ENCODE data around the gene MEGF10. TPM values are rescaled to one million over a fixed set of nuclear protein-coding genes. Genes with fewer than 3 reads are reported as not detected.
A peak's percentile ranks its signal among the peaks of the same experiment; 100 is the strongest.

MEGF10 gene
- total RNA-seq, 1 donor from 2014 or later = 96.1 TPM

DNA sequence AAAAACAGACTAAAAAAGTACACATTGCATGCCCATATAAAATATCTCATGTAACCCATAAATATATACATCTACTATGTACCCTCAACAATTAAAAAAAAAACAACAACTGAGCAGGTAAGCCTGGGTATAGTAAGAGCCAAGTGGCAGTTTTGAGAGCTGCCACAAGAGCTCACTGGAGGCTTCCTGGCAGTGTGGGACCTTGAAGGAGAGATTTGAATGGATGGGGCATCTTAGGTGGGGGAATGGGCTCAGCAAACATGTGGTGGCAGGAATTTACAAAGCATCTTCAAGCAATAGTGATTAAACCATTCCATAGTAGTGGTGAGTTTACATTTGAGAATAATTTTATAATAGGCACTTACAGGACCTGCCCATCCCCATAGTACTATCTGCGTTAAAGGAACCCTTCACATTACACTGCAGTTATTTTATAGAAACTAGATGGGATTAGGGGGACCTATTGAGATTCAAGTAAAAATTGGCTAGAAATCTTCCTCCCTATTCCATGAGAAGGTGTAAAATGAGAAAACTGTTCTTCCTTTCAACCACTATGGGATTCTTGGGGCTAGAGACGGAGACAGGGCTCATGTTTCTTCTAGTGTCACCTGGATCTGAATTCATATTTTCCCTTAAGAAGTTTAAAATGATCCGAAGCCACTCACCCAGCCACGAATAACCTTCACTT, 6.9 kb downstream of the MEGF10 start:
- peaks cover under 1% of the 10 kb centered on the region for H3K9me3 Mint-ChIP-seq
- H3K27ac Mint-ChIP-seq (ENCODE audit: unreplicated experiment) = peak overlapping the region; percentile 97
- H3K4me3 Mint-ChIP-seq = peak overlapping the region; percentile 68
- peaks cover 1% of the 10 kb centered on the region for H3K36me3 Mint-ChIP-seq (ENCODE audit: low read depth)
- no peak for DNase-seq (ENCODE audit: low read depth, low spot score)
- H3K27me3 Mint-ChIP-seq (ENCODE audit: low read depth) = peaks cover 3% of the 10 kb centered on the region
- TF ChIP-seq, protein P1, sequence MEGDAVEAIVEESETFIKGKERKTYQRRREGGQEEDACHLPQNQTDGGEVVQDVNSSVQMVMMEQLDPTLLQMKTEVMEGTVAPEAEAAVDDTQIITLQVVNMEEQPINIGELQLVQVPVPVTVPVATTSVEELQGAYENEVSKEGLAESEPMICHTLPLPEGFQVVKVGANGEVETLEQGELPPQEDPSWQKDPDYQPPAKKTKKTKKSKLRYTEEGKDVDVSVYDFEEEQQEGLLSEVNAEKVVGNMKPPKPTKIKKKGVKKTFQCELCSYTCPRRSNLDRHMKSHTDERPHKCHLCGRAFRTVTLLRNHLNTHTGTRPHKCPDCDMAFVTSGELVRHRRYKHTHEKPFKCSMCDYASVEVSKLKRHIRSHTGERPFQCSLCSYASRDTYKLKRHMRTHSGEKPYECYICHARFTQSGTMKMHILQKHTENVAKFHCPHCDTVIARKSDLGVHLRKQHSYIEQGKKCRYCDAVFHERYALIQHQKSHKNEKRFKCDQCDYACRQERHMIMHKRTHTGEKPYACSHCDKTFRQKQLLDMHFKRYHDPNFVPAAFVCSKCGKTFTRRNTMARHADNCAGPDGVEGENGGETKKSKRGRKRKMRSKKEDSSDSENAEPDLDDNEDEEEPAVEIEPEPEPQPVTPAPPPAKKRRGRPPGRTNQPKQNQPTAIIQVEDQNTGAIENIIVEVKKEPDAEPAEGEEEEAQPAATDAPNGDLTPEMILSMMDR (conservative IDR thresholded peaks at IDR 0.05) = no peak
- peaks cover 77% of the 10 kb centered on the region for H3K4me1 Mint-ChIP-seq

DNA sequence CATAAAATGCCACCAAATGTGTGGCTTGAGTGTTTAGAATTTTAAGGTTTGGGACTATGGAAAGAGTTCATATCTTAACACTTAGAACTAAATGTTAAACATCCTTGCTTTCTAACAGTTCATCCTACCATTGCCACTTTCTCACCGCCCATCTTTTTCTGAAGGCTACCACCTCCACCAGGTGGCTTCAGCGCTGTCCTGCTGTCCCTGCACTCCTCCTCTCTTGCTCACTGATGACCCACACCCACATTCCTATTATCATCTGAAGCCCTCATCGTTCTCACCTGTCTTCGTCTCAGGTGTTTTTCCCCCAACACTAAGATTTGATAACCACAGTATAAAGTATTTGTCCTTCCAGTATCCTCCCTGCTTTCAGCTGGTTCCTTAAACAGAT, 7.4 kb downstream of the MEGF10 start:
- Mint-ChIP-seq H3K4me3 (peak overlapping the region; percentile 68), H3K9me3 (peaks cover 3% of the 10 kb centered on the region), H3K27me3 (ENCODE audit: low read depth) (peaks cover 3% of the 10 kb centered on the region), H3K4me1 (peaks cover 79% of the 10 kb centered on the region), H3K27ac (ENCODE audit: unreplicated experiment) (peak overlapping the region; percentile 97), H3K36me3 (ENCODE audit: low read depth) (peaks cover 5% of the 10 kb centered on the region)
- TF ChIP-seq, protein P1 (conservative IDR thresholded peaks at IDR 0.05) = no peak
- DNase-seq (ENCODE audit: low read depth, low spot score) = no peak

DNA sequence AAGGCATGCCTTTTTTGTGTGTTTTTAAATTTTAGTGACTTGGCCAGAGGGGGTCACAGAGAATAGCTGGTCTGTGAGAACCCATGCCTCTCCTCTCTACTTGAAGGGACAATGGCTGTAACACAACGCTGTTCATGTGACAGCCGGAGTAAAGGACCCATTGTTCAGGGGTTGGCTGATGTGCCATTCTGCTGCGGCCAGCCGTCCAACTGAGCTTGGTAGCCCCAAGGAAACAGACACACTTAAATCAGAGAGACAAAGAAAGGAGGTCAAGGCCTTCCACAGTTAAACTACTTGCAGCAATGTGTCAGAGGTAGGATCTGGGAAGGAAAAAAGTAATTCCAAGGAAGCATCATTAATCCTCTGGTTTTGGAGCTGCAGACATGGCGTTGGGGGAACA, 8.1 kb downstream of the MEGF10 start:
- DNase-seq (ENCODE audit: low read depth, low spot score) = peak; percentile 48
- Mint-ChIP-seq H3K4me1 (peaks cover 73% of the 10 kb centered on the region), H3K4me3 (peak overlapping the region; percentile 68), H3K36me3 (ENCODE audit: low read depth) (peaks cover 5% of the 10 kb centered on the region), H3K27me3 (ENCODE audit: low read depth) (no peaks in the 10 kb centered on the region), H3K27ac (ENCODE audit: unreplicated experiment) (peak overlapping the region; percentile 97), H3K9me3 (peaks cover 3% of the 10 kb centered on the region)
- TF ChIP-seq, protein P1 (conservative IDR thresholded peaks at IDR 0.05) = no peak

DNA sequence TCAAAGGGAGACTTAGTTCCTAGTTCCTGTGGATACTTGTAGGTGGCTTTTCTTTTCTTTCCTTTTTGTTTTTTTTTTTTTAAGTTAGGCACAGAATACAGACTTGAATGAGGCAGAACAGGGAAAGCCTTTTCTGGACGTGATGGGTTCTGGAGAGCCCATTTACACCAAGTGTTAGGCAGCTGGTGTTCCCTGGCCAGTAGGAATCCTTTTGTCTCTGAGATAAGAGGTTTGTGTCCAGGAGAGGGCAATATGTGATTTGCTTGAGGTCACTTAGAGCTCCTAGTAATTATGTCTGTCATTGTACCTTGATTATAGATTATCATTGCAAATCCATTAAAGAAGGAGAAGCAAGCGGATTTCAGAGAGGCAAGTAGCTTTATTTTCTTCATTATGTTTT, 9.1 kb downstream of the MEGF10 start:
- Mint-ChIP-seq H3K27me3 (ENCODE audit: low read depth) (no peaks in the 10 kb centered on the region), H3K27ac (ENCODE audit: unreplicated experiment) (peak overlapping the region; percentile 88), H3K9me3 (peaks cover 3% of the 10 kb centered on the region), H3K36me3 (ENCODE audit: low read depth) (peaks cover 5% of the 10 kb centered on the region), H3K4me3 (peak overlapping the region; percentile 68), H3K4me1 (peaks cover 68% of the 10 kb centered on the region)
- no peak for DNase-seq (ENCODE audit: low read depth, low spot score)
- TF ChIP-seq, protein P1 (conservative IDR thresholded peaks at IDR 0.05) = no peak

DNA sequence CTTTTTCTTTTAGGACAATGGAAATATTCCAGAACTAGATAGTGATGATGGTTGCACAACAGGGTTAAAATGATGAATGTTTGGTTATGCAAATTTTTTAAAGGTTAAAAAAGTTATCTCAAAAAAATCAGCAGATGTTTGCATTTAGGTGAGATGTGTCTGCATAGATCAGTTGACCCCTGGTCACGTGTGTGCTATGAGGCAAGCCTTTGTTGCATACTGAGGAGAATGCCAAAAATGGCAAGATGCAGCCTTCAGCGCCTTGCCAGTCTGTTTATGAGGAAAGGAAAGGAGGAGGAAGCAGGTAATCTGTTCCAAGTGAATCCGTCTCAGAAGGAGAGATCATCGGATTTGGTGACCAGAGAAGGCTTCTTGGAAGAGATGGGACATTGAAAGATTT, 11.9 kb downstream of the MEGF10 start:
- H3K4me1 Mint-ChIP-seq = peaks cover 74% of the 10 kb centered on the region
- no peaks in the 10 kb centered on the region for H3K27me3 Mint-ChIP-seq (ENCODE audit: low read depth)
- no peak overlapping the region for H3K4me3 Mint-ChIP-seq

More for the DNA sequence above, 11.9 kb downstream of the MEGF10 start:
- Mint-ChIP-seq H3K9me3 (peaks cover 3% of the 10 kb centered on the region), H3K36me3 (ENCODE audit: low read depth) (peaks cover 5% of the 10 kb centered on the region), H3K27ac (ENCODE audit: unreplicated experiment) (peak overlapping the region; percentile 61)
- TF ChIP-seq, protein P1 (conservative IDR thresholded peaks at IDR 0.05) = no peak
- no peak for DNase-seq (ENCODE audit: low read depth, low spot score)

Measured in neural crest cell (in vitro differentiated cells).